Large intestine (tissue), 3 donors: ENCODE measurements around the gene XKR7. TPM values are rescaled to one million over a fixed set of nuclear protein-coding genes. Genes with fewer than 3 reads are reported as not detected.

ENCODE experiments used
- DNase-seq, 2 donors: peaks; one replicate each; pipeline versions ENCODE4 v3.0.0 to v3.0.0-alpha.2; 2013
- H3K27ac ChIP-seq: one replicate; pipeline ENCODE4 v1.5.1; 2013; ENCODE audit warnings: low read length
- H3K27me3 ChIP-seq: 2 replicates; pipeline ENCODE4 v1.6.1; 2013; ENCODE audit warnings: low read length; ENCODE audit not compliant: control insufficient read depth, insufficient read depth
- H3K36me3 ChIP-seq: 2 replicates; pipeline ENCODE4 v1.6.1; 2013; ENCODE audit warnings: low read length; ENCODE audit not compliant: control insufficient read depth, insufficient read depth
- H3K4me1 ChIP-seq: one replicate; pipeline ENCODE4 v1.6.1; 2013; ENCODE audit warnings: low read length; ENCODE audit not compliant: control insufficient read depth, insufficient read depth
- H3K4me3 ChIP-seq: one replicate; pipeline ENCODE4 v1.5.1; 2013; ENCODE audit warnings: low read length
- H3K9me3 ChIP-seq: one replicate; pipeline ENCODE4 v1.6.1; 2013; ENCODE audit warnings: mild to moderate bottlenecking, low read depth, low read length, moderate library complexity; ENCODE audit not compliant: control insufficient read depth
- WGBS: methylation state at CpG from one replicate; pipeline ENCODE4 v1.1.5; 2013; ENCODE audit warnings: low lambda C conversion rate; ENCODE audit not compliant: insufficient coverage; 5-methylcytosine and 5-hydroxymethylcytosine counted together
- polyA plus RNA-seq: library from polyadenylated mRNA; unstranded; fragments of 120-200 nt; gene quantifications from one replicate; pipeline ENCODE4 v1.2.1, GENCODE V29; 2013

XKR7 gene
- polyA plus RNA-seq, 1 donor, result 0.81 TPM

DNA sequence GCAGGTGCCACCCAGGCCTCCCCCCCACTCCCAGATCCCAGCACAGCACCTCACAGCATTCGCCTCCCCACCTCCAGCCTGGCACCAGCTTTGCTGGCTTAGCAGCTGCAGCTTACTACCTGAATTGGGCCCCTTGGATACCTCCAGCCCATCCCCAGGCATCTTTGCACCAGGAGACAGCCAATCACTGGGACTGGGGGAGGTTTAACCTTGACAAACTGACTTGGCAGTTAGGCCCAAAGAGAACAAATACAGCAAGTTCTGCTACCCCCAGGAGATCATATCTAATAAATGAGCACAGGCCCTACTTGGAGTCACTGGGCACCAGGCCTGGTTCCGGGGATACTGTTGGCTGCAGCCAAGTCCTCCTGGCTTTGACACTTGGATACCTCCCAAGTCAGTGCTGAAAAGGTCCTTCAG lies 24.9 kb upstream of the XKR7 start:
- no peak overlapping the region for H3K4me3 ChIP-seq
- no peak overlapping the region for H3K27ac ChIP-seq
- no peaks in the 10 kb centered on the region for H3K4me1 ChIP-seq
- WGBS, result no CpG with 5 or more reads among the region's 2 CpGs
- no peaks in the 10 kb centered on the region for H3K9me3 ChIP-seq
- DNase-seq, result no peak
- peaks cover 56% of the 10 kb centered on the region for H3K36me3 ChIP-seq
- no peaks in the 10 kb centered on the region for H3K27me3 ChIP-seq

DNA sequence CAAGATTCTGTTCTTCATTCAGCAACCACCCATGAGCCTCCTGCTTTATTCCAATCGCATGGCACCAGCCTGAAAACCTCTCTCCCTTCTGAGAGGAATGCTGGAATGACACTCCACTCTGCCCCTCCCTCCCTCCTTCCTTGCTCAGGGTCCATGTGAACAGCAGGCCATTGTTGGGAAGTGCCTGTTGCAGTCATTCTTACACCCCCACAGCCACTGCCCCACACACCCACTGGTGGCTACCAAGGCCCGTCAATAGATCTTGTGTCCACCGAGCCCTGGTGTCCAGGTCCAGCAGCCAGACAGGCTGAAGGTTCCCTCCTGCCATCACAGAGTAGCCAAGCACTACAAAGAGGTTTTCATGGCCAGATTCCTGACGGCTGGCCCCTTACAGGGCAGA lies 22.6 kb upstream of the XKR7 start:
- Histone ChIP-seq H3K27ac (no peak overlapping the region), H3K36me3 (peaks cover 72% of the 10 kb centered on the region), H3K9me3 (no peaks in the 10 kb centered on the region), H3K27me3 (no peaks in the 10 kb centered on the region), H3K4me1 (peaks cover 1% of the 10 kb centered on the region), H3K4me3 (no peak overlapping the region)
- DNase-seq, result no peak
- WGBS, result no CpG with 5 or more reads among the region's 4 CpGs

DNA sequence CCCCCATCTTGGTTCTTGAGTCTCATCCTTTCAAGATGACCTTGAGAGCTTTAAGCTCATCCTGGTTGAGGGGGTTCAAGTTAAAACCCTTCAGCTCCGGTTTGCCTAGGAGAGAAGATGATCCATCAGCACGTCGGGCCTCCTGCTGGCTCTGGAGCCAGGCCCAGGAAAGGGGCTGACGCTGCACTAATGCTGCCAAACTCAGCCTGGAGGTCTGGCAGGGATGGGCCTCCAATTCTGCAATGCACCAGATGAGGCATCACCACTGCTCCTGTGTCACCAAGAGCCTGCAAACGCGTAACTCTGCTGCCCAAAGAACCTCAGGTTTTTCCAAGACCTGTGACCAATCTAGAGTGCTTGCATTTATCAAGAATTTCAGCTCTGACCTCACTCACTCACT lies 22.2 kb upstream of the XKR7 start:
- no peaks in the 10 kb centered on the region for H3K27me3 ChIP-seq
- H3K4me1 ChIP-seq, result peaks cover 5% of the 10 kb centered on the region
- no peak for DNase-seq
- WGBS, result no CpG with 5 or more reads among the region's 6 CpGs
- peaks cover 72% of the 10 kb centered on the region for H3K36me3 ChIP-seq
- no peak overlapping the region for H3K4me3 ChIP-seq
- H3K27ac ChIP-seq, result no peak overlapping the region
- H3K9me3 ChIP-seq, result no peaks in the 10 kb centered on the region

DNA sequence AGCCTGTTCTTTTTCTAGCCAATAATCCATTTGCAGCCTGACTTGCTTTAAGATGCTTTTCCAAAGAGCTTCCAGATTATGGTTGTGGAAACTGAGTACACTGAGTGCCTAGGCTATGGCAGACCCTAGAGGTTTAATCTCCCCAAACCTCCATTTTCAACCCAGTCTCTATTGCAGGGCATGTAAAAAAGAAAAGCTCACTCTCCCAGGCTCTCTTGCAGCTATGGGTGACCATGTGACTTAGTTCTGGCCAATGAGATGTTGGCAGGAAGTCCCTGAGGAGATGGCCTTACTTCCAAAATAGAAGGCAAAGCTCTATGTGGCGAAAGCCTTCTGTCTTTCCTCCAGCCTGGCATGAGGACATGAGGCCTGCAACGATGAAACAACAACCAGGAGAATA lies 19.9 kb upstream of the XKR7 start:
- H3K27me3 ChIP-seq, result no peaks in the 10 kb centered on the region
- peaks cover 7% of the 10 kb centered on the region for H3K4me1 ChIP-seq
- no peak for DNase-seq
- no peak overlapping the region for H3K4me3 ChIP-seq
- no peak overlapping the region for H3K27ac ChIP-seq
- H3K36me3 ChIP-seq, result peaks cover 66% of the 10 kb centered on the region
- 100% methylated on average over 1 of the region's 2 CpGs for WGBS
- no peaks in the 10 kb centered on the region for H3K9me3 ChIP-seq

DNA sequence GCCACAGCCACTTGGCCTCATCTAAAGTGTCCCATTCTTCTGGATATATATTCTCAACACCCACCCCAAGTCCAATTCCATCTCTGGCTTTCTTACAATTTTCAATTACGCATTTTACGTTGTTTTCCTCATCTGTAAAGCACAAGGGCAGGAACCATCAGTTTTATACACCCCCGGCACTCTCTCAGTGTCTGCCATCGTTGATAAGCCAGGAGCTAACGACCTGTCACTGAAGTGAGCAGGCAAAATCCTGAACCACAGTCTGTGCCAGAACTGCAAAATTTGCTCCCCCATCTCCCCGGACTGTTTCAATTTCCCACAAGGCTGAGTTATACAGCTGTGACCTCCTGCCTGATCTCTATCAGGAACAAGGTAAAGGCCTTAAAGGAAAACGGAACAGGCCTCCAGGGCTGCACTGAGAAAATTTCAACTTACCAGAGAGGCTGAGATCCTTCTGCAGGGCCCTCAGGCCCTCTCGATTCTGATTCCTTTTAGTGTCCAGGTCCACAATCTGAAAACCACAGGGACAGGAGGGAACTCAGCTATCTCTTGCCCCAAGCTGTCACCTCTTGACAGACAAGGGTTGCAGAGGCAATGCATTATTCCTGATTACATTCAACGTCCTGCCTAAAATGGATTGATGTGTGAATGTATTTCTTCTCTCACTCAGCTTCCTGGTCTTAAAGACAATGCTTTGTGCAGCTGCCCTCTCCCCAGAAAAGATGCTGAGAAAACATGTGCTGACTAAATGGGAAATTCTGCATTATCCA lies 17.9 kb upstream of the XKR7 start:
- Histone ChIP-seq H3K4me3 (no peak overlapping the region), H3K4me1 (peaks cover 7% of the 10 kb centered on the region), H3K27me3 (no peaks in the 10 kb centered on the region), H3K9me3 (no peaks in the 10 kb centered on the region), H3K36me3 (peaks cover 47% of the 10 kb centered on the region), H3K27ac (no peak overlapping the region)
- WGBS, result 100% methylated on average over 2 of the region's 9 CpGs
- DNase-seq, result no peak

DNA sequence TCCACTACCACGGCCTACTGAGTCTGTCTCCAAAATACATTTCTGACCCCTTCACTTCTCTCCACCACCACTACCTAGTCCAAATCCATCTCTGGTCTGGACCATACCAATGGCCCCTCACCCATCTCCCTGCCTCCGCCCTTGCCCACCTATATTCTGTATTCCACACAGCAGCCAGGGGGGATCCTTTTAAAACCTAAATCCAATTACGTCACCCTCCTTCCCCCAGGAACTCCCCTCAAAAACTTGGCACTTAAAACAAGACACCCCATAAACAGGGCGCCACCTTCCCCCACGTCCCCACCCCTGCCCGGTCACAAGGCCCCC lies 16.8 kb upstream of the XKR7 start:
- no peak for DNase-seq
- H3K4me3 ChIP-seq, result peak overlapping the region; percentile 90
- no CpG with 5 or more reads among the region's 6 CpGs for WGBS
- H3K9me3 ChIP-seq, result no peaks in the 10 kb centered on the region
- H3K4me1 ChIP-seq, result peaks cover 7% of the 10 kb centered on the region
- H3K27me3 ChIP-seq, result peaks cover under 1% of the 10 kb centered on the region
- no peak overlapping the region for H3K27ac ChIP-seq
- H3K36me3 ChIP-seq, result peaks cover 35% of the 10 kb centered on the region

DNA sequence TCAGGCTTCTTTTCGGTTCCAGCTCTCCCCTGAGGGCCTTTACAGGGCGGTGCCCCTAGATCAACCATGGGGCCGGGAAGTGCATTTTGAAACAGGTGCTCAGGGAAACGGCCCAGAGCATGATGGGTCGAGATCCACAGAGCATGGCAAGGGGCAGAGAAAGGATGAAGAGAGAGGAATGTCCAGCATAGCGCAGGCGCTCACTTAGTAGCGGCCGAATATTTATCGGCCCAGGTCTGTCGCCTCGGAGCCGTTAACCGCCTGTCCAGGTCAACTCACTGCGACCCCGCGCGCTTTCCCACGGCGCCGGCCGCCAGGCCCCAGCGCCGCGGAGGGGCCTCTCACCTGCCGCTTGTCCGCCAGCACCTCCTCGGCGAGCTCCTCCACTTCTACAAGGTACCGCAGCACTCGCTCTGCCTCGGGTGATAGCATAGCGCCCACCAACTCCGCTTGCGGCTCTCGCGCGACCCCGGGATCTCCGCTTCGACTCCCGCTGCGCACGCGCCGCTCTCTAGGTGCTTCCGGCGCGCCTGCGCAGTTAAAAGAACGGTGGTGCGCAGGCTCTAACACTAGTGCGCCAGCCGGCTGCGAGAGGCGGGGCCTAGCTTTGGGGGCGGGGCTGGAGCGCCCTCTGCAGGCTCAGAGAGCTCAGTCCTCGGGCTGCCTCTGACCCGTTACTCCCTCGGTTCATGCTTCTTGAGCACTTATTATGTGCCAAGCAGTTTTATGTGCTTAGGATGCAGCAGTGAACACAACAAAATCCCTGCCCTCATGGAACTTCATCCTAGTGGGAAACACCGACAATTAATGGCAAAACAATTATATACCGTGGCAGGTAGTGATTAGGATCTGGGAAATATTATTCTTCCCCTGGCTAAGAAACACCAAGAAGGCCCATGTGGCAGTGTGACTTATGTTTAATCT lies 16.2 kb upstream of the XKR7 start, which contains the start of gene PDRG1:
PDRG1 (minus strand) TSS at position 517 of the 924 bp plus-strand sequence; CDS start at position 432, 85 bp downstream.
- H3K27ac ChIP-seq, result no peak within 1 kb of the TSS
- DNase-seq, result peak; percentile 91 to 97
- WGBS, result no CpG with 5 or more reads among the region's 63 CpGs

DNA sequence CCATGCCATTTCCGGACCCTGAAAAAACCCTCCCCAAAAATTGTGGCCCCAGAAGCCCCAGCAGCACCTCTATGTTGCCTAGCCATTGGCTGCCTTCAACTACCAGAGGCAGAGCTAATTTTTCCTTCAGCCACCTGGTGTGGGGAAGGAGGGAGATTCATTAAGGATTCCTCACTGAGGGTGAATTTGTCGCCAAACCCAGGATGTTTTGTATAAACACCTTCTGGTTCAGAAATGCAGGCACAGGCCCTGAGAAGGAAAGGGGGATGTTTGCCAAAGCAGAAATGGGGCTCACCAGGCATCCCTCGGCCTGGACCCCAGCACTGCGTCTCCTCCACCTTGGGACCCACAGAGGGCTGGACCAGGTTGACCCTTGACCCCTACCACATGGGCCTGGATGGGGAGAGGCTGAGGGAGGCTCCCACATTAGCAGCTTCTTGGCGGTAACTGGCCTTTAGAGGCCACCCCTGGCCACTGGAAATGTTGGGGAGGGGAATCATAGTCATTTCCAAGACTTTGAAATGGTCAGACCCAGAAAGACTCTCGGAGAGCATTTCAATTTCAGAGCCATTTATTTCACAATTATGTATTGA lies 14.3 kb upstream of the XKR7 start:
- Histone ChIP-seq H3K36me3 (peaks cover 11% of the 10 kb centered on the region), H3K27me3 (peaks cover 3% of the 10 kb centered on the region), H3K4me1 (peaks cover 7% of the 10 kb centered on the region), H3K4me3 (no peak overlapping the region), H3K9me3 (no peaks in the 10 kb centered on the region), H3K27ac (no peak overlapping the region)
- DNase-seq, result no peak
- WGBS, result no CpG with 5 or more reads among the region's 6 CpGs

More for the DNA sequence above, 16.2 kb upstream of the XKR7 start, which contains the start of gene PDRG1:
- H3K4me1 ChIP-seq, result peaks cover 7% of the 10 kb centered on the region
- peak within 1 kb of the TSS; percentile 90 for H3K4me3 ChIP-seq
- H3K36me3 ChIP-seq, result peaks cover 29% of the 10 kb centered on the region
- H3K9me3 ChIP-seq, result no peaks in the 10 kb centered on the region
- H3K27me3 ChIP-seq, result peaks cover 3% of the 10 kb centered on the region

DNA sequence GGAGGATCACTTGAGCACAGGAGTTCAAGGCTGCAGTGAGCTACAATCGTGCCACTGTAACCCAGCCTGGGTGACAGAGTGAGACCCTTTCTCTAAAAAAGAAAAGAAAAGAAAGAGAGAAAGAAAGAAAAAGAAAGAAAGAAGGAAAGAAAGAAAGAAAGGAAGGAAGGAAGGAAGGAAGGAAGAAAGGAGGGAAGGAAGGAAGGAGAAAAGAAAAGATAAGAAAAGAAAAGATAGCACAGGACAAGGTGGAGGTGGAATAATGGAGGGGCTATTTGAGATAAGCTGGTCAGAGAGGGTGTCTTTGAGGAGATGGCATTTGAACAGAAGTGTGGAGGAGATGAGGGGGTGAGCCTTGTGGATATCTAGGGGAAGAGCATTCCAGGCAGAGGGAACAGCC lies 13.5 kb upstream of the XKR7 start:
- Histone ChIP-seq H3K27me3 (peaks cover 3% of the 10 kb centered on the region), H3K4me3 (no peak overlapping the region), H3K27ac (no peak overlapping the region), H3K4me1 (peaks cover 7% of the 10 kb centered on the region), H3K9me3 (no peaks in the 10 kb centered on the region), H3K36me3 (peaks cover 6% of the 10 kb centered on the region)
- WGBS, result 88% methylated on average over 1 of the region's 1 CpG
- no peak for DNase-seq
